A549 treated with Hydrocortisone at 1 μM for 4 hours (cell line): ENCODE results near the gene CHMP6. TPM values are rescaled to one million over a fixed set of nuclear protein-coding genes. Genes with fewer than 3 reads are reported as not detected.

Experiments
- total RNA-seq: library from RNA; stranded (reverse); fragments of 200-300 nt; extraction: Qiagen RNA extraction; gene quantifications from 5 replicates; pipeline ENCODE4 v1.2.3, GENCODE V29; 2022

CHMP6 gene
- total RNA-seq: 31.2 to 37.9 TPM (median 34.1 TPM) in 5 replicates

GRCh38 chr17:80991645-80992076 lies at the start of gene CHMP6:
Gene CHMP6 (plus strand): TSS chr17:80991841. CDS start chr17:80991919, 78 bp downstream.

GRCh38 chr17:81034779-81035520 lies 43.3 kb downstream of the CHMP6 start, which contains the start of gene BAIAP2:
Gene BAIAP2 (plus strand): TSS chr17:81035151. CDS start chr17:81035255, 104 bp downstream.

Other genes with a start within 250 kb of the CHMP6 start
- gene BAIAP2, start 43.3 kb downstream of the CHMP6 start, total RNA-seq: 116 to 132 TPM (median 129 TPM) in 5 replicates
- not detected in 5 replicates for gene PVALEF, start 173.7 kb downstream of the CHMP6 start, total RNA-seq
- gene AATK, start 174.4 kb downstream of the CHMP6 start, total RNA-seq: 0.29 to 0.64 TPM (median 0.50 TPM) in 5 replicates
- 6.4 to 8.5 TPM (median 7.8 TPM) in 5 replicates for gene CEP131, start 231.1 kb downstream of the CHMP6 start, total RNA-seq
- gene TEPSIN, start 247.2 kb downstream of the CHMP6 start, total RNA-seq: 20.2 to 27.4 TPM (median 26.5 TPM) in 5 replicates
- gene NDUFAF8, start 247.5 kb downstream of the CHMP6 start, total RNA-seq: 82.5 to 221 TPM (median 212 TPM) in 5 replicates